ENCODE measurements around the gene ATAD1. TPM values are rescaled to one million over a fixed set of nuclear protein-coding genes. Genes with fewer than 3 reads are reported as not detected.

The ATAD1 gene
- total RNA-seq, 1 experiment from 2014 or later, result 41.6 TPM

DNA sequence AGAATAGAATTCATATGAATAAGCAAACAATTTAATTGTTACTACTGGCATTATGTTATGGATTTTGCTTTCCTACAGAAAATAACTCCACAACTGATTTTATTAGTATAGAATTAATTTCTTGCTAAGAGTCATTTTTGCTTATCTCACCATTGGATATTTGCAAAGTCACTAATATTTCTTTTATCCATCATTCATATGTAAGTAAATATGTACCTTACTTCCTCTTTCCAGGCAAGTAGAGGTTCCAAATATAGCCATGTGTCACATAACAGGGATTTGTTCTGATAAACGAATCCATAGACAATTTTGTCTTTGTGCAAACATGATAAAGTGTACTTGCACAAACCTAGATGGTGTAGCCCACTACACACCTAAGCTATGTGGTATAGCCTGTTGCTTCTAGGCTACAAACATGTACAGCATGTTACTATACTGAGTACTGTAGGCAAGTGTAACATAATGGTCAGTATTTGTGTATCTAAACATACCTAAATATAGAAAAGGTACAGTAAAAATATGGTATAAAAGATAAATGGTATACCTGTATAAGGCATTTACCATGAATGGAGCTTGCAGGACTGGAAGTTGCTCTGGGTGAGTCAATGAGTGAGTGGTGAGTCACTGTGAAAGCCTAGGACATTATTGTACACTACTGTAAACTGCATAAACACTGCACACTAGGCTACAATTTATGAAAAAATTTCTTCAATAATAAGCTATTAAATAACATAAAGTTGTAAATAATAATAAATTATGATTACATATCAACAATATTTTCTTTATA lies 27.0 kb upstream of the ATAD1 start:
- no peaks in the 10 kb centered on the region for H3K79me2 ChIP-seq (ENCODE audit: low read length)
- no peaks in the 10 kb centered on the region for H3K9me3 ChIP-seq (ENCODE audit: low read length)
- no peak overlapping the region for H3K27ac ChIP-seq (ENCODE audit: low read length)
- no peak overlapping the region for H3K9ac ChIP-seq (ENCODE audit: low read length)
- DNase-seq, result no peak
- H3K4me2 ChIP-seq (ENCODE audit: low read depth, low read length, poor library complexity, severe bottlenecking), result no peak overlapping the region
- no peak overlapping the region for H3K4me3 ChIP-seq (ENCODE audit: low read length)
- no peaks in the 10 kb centered on the region for H3K4me1 ChIP-seq (ENCODE audit: low read length)
- H3K36me3 ChIP-seq (ENCODE audit: insufficient read depth, low read length), result no peaks in the 10 kb centered on the region
- no peaks in the 10 kb centered on the region for H4K20me1 ChIP-seq (ENCODE audit: insufficient read depth, low read depth, low read length)
- H3K27me3 ChIP-seq (ENCODE audit: low read length), result no peaks in the 10 kb centered on the region
- H3K9me2 ChIP-seq (replicated peaks; ENCODE audit: insufficient read depth, low read length), result no peaks in the 10 kb centered on the region
- H2AFZ ChIP-seq (ENCODE audit: low read length), result no peak overlapping the region

DNA sequence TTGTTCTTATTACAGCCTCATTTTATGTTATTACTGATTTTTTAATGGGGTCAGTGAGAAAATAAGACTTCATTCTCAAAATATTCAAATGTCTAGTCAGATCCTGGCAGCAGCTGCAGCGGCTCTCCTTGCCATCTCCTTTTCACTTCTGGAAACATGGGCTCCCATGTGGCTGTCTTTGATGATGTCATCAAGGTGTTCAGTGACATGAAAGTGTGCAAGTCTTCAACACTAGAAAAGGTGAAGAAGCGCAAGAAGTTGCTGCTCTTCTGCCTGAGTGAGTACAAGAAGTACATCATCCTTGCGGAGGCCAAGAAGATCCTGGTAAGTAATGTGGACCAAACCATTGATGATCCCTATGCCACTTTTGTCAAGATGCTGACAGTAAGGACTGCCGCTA lies 25.7 kb upstream of the ATAD1 start:
- Histone ChIP-seq H3K4me2 (ENCODE audit: low read depth, low read length, poor library complexity, severe bottlenecking) (no peak overlapping the region), H3K9me3 (ENCODE audit: low read length) (no peaks in the 10 kb centered on the region), H3K4me1 (ENCODE audit: low read length) (no peaks in the 10 kb centered on the region), H3K79me2 (ENCODE audit: low read length) (no peaks in the 10 kb centered on the region), H3K36me3 (ENCODE audit: insufficient read depth, low read length) (no peaks in the 10 kb centered on the region), H2AFZ (ENCODE audit: low read length) (no peak overlapping the region), H3K27ac (ENCODE audit: low read length) (no peak overlapping the region), H3K4me3 (ENCODE audit: low read length) (no peak overlapping the region), H3K27me3 (ENCODE audit: low read length) (no peaks in the 10 kb centered on the region), H4K20me1 (ENCODE audit: insufficient read depth, low read depth, low read length) (no peaks in the 10 kb centered on the region), H3K9me2 (replicated peaks; ENCODE audit: insufficient read depth, low read length) (no peaks in the 10 kb centered on the region), H3K9ac (ENCODE audit: low read length) (no peak overlapping the region)
- DNase-seq, result no peak

DNA sequence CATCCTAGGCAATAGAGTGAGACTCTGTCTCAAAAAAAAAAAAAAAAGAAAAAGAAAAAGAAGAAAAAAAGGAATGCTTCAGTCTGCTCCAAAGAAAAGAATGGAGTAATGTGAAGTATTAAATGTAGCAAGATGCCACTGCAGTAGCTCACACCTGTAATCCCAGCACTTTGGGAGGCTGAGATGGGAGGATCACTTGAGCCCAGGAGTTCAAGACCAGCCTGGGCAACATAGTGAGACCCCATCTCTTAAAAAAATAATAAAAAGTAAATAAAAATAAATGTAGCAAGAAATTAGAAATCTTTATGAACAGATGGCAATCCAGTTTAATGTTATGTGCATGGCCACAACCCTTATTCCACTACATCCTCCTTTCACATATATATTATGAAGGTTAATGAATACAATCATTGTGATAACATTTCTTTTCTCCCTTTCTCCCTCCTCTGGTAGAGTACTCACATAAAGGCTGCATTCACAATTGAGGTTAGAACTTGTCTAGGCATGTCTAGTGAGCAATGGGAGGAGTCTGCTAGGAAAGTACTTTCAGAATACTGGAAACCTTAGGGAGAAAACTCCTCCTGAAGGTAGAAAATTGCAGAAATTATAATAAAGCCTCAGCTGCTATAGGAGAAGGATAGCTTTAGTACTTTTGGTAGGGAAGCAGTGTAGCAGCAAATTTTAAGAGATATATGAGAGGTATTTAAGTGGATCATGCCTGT lies 24.9 kb upstream of the ATAD1 start:
- no peak for DNase-seq
- Histone ChIP-seq H2AFZ (ENCODE audit: low read length) (no peak overlapping the region), H3K4me1 (ENCODE audit: low read length) (no peaks in the 10 kb centered on the region), H3K9me2 (replicated peaks; ENCODE audit: insufficient read depth, low read length) (no peaks in the 10 kb centered on the region), H3K27ac (ENCODE audit: low read length) (no peak overlapping the region), H3K79me2 (ENCODE audit: low read length) (no peaks in the 10 kb centered on the region), H3K4me3 (ENCODE audit: low read length) (no peak overlapping the region), H3K36me3 (ENCODE audit: insufficient read depth, low read length) (no peaks in the 10 kb centered on the region), H3K27me3 (ENCODE audit: low read length) (no peaks in the 10 kb centered on the region), H4K20me1 (ENCODE audit: insufficient read depth, low read depth, low read length) (no peaks in the 10 kb centered on the region), H3K9me3 (ENCODE audit: low read length) (no peaks in the 10 kb centered on the region), H3K4me2 (ENCODE audit: low read depth, low read length, poor library complexity, severe bottlenecking) (no peak overlapping the region), H3K9ac (ENCODE audit: low read length) (no peak overlapping the region)

- no peak overlapping the region for H3K9ac ChIP-seq (ENCODE audit: low read length)
- H3K9me2 ChIP-seq (replicated peaks; ENCODE audit: insufficient read depth, low read length), result no peaks in the 10 kb centered on the region
- no peaks in the 10 kb centered on the region for H3K79me2 ChIP-seq (ENCODE audit: low read length)
- H3K27ac ChIP-seq (ENCODE audit: low read length), result no peak overlapping the region
- H4K20me1 ChIP-seq (ENCODE audit: insufficient read depth, low read depth, low read length), result no peaks in the 10 kb centered on the region
- no peak overlapping the region for H3K4me2 ChIP-seq (ENCODE audit: low read depth, low read length, poor library complexity, severe bottlenecking)
- no peak overlapping the region for H3K4me3 ChIP-seq (ENCODE audit: low read length)
- no peak for DNase-seq
- no peaks in the 10 kb centered on the region; the same call in 1 of the 2 replicates for H3K4me1 ChIP-seq (ENCODE audit: low read length)
- no peaks in the 10 kb centered on the region for H3K27me3 ChIP-seq (ENCODE audit: low read length)
- no peak overlapping the region for H2AFZ ChIP-seq (ENCODE audit: low read length)
- no peaks in the 10 kb centered on the region for H3K36me3 ChIP-seq (ENCODE audit: insufficient read depth, low read length)
- H3K9me3 ChIP-seq (ENCODE audit: low read length), result no peaks in the 10 kb centered on the region
These were observed 24.2 kb upstream of the ATAD1 start for GRCh38 chr10:87842220-87842641.

DNA sequence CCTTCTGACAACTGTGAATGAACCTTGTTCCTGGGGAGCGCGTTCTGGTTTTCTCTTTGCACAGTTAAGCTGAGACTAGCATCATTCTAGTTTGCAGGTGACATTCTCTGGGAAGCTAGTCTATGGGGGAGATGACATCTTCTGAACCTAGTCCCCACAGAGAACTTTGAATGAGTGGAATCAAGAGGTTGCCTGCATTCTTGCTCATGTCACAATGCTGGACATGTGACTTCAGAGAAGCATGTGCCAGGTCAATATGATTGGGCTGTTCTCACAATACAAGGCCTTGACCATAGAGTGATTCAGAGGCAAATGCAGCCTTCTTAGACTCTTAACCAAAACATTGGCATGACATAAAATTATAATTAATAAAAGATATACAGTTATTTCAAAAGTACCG lies 23.2 kb upstream of the ATAD1 start:
- no peak for DNase-seq
- no peak overlapping the region for H3K4me2 ChIP-seq (ENCODE audit: low read depth, low read length, poor library complexity, severe bottlenecking)
- H3K79me2 ChIP-seq (ENCODE audit: low read length), result no peaks in the 10 kb centered on the region
- no peaks in the 10 kb centered on the region for H3K27me3 ChIP-seq (ENCODE audit: low read length)
- H3K27ac ChIP-seq (ENCODE audit: low read length), result no peak overlapping the region
- no peaks in the 10 kb centered on the region; the same call in 1 of the 2 replicates for H3K4me1 ChIP-seq (ENCODE audit: low read length)
- no peak overlapping the region for H3K9ac ChIP-seq (ENCODE audit: low read length)
- H3K4me3 ChIP-seq (ENCODE audit: low read length), result no peak overlapping the region
- no peaks in the 10 kb centered on the region for H4K20me1 ChIP-seq (ENCODE audit: insufficient read depth, low read depth, low read length)
- H3K9me2 ChIP-seq (replicated peaks; ENCODE audit: insufficient read depth, low read length), result no peaks in the 10 kb centered on the region
- no peaks in the 10 kb centered on the region for H3K36me3 ChIP-seq (ENCODE audit: insufficient read depth, low read length)
- no peak overlapping the region for H2AFZ ChIP-seq (ENCODE audit: low read length)
- no peaks in the 10 kb centered on the region for H3K9me3 ChIP-seq (ENCODE audit: low read length)

DNA sequence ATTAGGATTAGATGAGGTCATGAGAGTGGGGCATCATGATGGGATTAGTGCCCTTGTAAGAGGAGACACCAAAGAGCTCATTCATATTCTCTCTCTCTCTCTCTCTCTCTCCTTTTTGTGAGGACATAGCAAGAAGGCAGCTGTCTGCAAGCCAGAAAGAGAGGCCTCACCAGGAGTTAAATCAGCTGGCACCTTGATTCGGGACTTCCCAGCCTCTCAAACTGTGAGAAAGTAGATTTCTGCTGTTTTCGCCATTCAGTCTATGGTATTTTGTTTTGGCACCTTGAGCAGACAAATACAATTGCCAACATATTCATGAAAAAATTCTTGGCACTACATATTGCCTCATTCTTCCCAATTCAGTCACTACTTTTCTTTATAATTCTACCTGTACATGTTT lies 20.6 kb upstream of the ATAD1 start:
- no peaks in the 10 kb centered on the region for H4K20me1 ChIP-seq (ENCODE audit: insufficient read depth, low read depth, low read length)
- no peaks in the 10 kb centered on the region for H3K79me2 ChIP-seq (ENCODE audit: low read length)
- no peak for DNase-seq
- H2AFZ ChIP-seq (ENCODE audit: low read length), result no peak overlapping the region
- H3K9me3 ChIP-seq (ENCODE audit: low read length), result no peaks in the 10 kb centered on the region
- no peak overlapping the region for H3K4me2 ChIP-seq (ENCODE audit: low read depth, low read length, poor library complexity, severe bottlenecking)
- H3K9me2 ChIP-seq (replicated peaks; ENCODE audit: insufficient read depth, low read length), result no peaks in the 10 kb centered on the region
- H3K4me1 ChIP-seq (ENCODE audit: low read length), result no peaks in the 10 kb centered on the region; the same call in 1 of the 2 replicates
- H3K36me3 ChIP-seq (ENCODE audit: insufficient read depth, low read length), result no peaks in the 10 kb centered on the region
- no peak overlapping the region for H3K27ac ChIP-seq (ENCODE audit: low read length)
- no peak overlapping the region for H3K9ac ChIP-seq (ENCODE audit: low read length)
- H3K4me3 ChIP-seq (ENCODE audit: low read length), result no peak overlapping the region
- no peaks in the 10 kb centered on the region for H3K27me3 ChIP-seq (ENCODE audit: low read length)

- Histone ChIP-seq H3K9me3 (ENCODE audit: low read length) (no peaks in the 10 kb centered on the region), H3K27ac (ENCODE audit: low read length) (no peak overlapping the region), H2AFZ (ENCODE audit: low read length) (no peak overlapping the region), H3K4me3 (ENCODE audit: low read length) (no peak overlapping the region), H3K4me2 (ENCODE audit: low read depth, low read length, poor library complexity, severe bottlenecking) (no peak overlapping the region), H3K4me1 (ENCODE audit: low read length) (no peaks in the 10 kb centered on the region; the same call in 1 of the 2 replicates), H3K9me2 (replicated peaks; ENCODE audit: insufficient read depth, low read length) (no peaks in the 10 kb centered on the region), H3K36me3 (ENCODE audit: insufficient read depth, low read length) (no peaks in the 10 kb centered on the region), H3K9ac (ENCODE audit: low read length) (no peak overlapping the region), H3K27me3 (ENCODE audit: low read length) (no peaks in the 10 kb centered on the region), H3K79me2 (ENCODE audit: low read length) (no peaks in the 10 kb centered on the region), H4K20me1 (ENCODE audit: insufficient read depth, low read depth, low read length) (no peaks in the 10 kb centered on the region)
- DNase-seq, result no peak
These were observed 19.4 kb upstream of the ATAD1 start for GRCh38 chr10:87837445-87837844.

DNA sequence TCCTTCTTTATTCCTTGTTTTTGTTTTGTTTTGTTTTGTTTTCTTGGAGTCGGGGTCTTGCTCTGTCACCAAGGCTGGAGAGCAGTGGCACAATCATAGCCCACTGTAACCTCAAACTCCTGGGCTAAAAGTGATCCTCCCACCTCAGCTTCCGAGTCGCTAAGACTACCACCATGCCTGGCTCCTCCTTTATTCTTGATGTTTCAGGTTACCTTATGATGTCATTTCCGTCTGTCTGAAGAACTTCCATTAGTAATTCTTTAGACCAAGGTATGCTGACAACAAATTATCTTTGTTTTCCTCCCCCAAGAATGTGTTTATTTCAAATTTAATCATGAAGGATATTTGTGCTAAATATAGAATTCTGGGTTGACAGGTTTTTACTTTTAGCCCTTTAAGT lies 18.1 kb upstream of the ATAD1 start:
- DNase-seq, result no peak
- no peak overlapping the region for H3K4me3 ChIP-seq (ENCODE audit: low read length)
- no peak overlapping the region for H3K27ac ChIP-seq (ENCODE audit: low read length)
- H3K9me2 ChIP-seq (replicated peaks; ENCODE audit: insufficient read depth, low read length), result no peaks in the 10 kb centered on the region
- H3K27me3 ChIP-seq (ENCODE audit: low read length), result no peaks in the 10 kb centered on the region
- H3K4me2 ChIP-seq (ENCODE audit: low read depth, low read length, poor library complexity, severe bottlenecking), result no peak overlapping the region
- H3K9me3 ChIP-seq (ENCODE audit: low read length), result no peaks in the 10 kb centered on the region
- no peaks in the 10 kb centered on the region for H3K36me3 ChIP-seq (ENCODE audit: insufficient read depth, low read length)
- no peaks in the 10 kb centered on the region; the same call in 1 of the 2 replicates for H3K4me1 ChIP-seq (ENCODE audit: low read length)
- no peaks in the 10 kb centered on the region for H4K20me1 ChIP-seq (ENCODE audit: insufficient read depth, low read depth, low read length)
- no peaks in the 10 kb centered on the region for H3K79me2 ChIP-seq (ENCODE audit: low read length)
- H2AFZ ChIP-seq (ENCODE audit: low read length), result no peak overlapping the region
- no peak overlapping the region for H3K9ac ChIP-seq (ENCODE audit: low read length)
